T-helper 2 cell treated with Interferon-gamma antibody and Interleukin-4, amounts not matched to agents 5 μg/mL and 100 μg/mL, for 36 hours (primary cell): ENCODE data around the gene SCAMP1.
"Not testable (repeated sequence)": the region's sequence is repeated elsewhere in the genome, so short reads cannot be mapped to it uniquely, and the experiment has no call there.

Source experiments
- DNase-seq: peaks from one replicate; pipeline ENCODE4 v3.0.0; 2021; ENCODE audit warnings: low spot score
- H3K27ac Mint-ChIP-seq: one replicate; pipeline ENCODE4 v1.8.0; 2021; ENCODE audit warnings: mild to moderate bottlenecking, mixed read lengths
- H3K27me3 Mint-ChIP-seq: one replicate; pipeline ENCODE4 v1.8.0; 2021; ENCODE audit warnings: low read depth, mixed read lengths
- H3K36me3 Mint-ChIP-seq: one replicate; pipeline ENCODE4 v1.8.0; 2021; ENCODE audit warnings: low read depth, mixed read lengths
- H3K4me1 Mint-ChIP-seq: one replicate; pipeline ENCODE4 v1.8.0; 2021; ENCODE audit warnings: low read depth, mixed read lengths
- H3K4me3 Mint-ChIP-seq: one replicate; pipeline ENCODE4 v1.8.0; 2022; ENCODE audit warnings: mild to moderate bottlenecking, moderate library complexity, mixed read lengths
- H3K9me3 Mint-ChIP-seq: one replicate; pipeline ENCODE4 v1.8.0; 2021; ENCODE audit warnings: mixed read lengths

Gene SCAMP1

GRCh38 chr5:78376315-78376714 lies 15.9 kb downstream of the SCAMP1 start:
- no peak for DNase-seq
- H3K4me1 Mint-ChIP-seq = peaks cover 2% of the 10 kb centered on the region
- H3K27ac Mint-ChIP-seq = no peak overlapping the region
- H3K27me3 Mint-ChIP-seq = no peaks in the 10 kb centered on the region
- H3K36me3 Mint-ChIP-seq = no peaks in the 10 kb centered on the region
- no peak overlapping the region for H3K4me3 Mint-ChIP-seq
- H3K9me3 Mint-ChIP-seq = no peaks in the 10 kb centered on the region

GRCh38 chr5:78377056-78377717 lies 16.8 kb downstream of the SCAMP1 start:
- DNase-seq = no peak
- no peak overlapping the region for H3K4me3 Mint-ChIP-seq
- peaks cover 2% of the 10 kb centered on the region for H3K4me1 Mint-ChIP-seq
- no peak overlapping the region for H3K27ac Mint-ChIP-seq
- no peaks in the 10 kb centered on the region for H3K9me3 Mint-ChIP-seq
- H3K27me3 Mint-ChIP-seq = no peaks in the 10 kb centered on the region
- H3K36me3 Mint-ChIP-seq = no peaks in the 10 kb centered on the region

- Mint-ChIP-seq H3K4me1 (peaks cover 2% of the 10 kb centered on the region), H3K27ac (no peak overlapping the region), H3K4me3 (no peak overlapping the region), H3K9me3 (no peaks in the 10 kb centered on the region), H3K27me3 (no peaks in the 10 kb centered on the region), H3K36me3 (no peaks in the 10 kb centered on the region)
- DNase-seq = no peak
These were observed 17.3 kb downstream of the SCAMP1 start for GRCh38 chr5:78377718-78378105.

GRCh38 chr5:78387468-78388153 lies 27.2 kb downstream of the SCAMP1 start:
- H3K27me3 Mint-ChIP-seq = no peaks in the 10 kb centered on the region
- H3K4me1 Mint-ChIP-seq = peaks cover 2% of the 10 kb centered on the region
- no peak overlapping the region for H3K4me3 Mint-ChIP-seq
- H3K27ac Mint-ChIP-seq = no peak overlapping the region
- H3K9me3 Mint-ChIP-seq = peaks cover 42% of the 10 kb centered on the region
- no peak for DNase-seq
- H3K36me3 Mint-ChIP-seq = peaks cover 25% of the 10 kb centered on the region

GRCh38 chr5:78391357-78391756 lies 30.9 kb downstream of the SCAMP1 start:
- H3K27me3 Mint-ChIP-seq, H3K4me3 Mint-ChIP-seq, H3K27ac Mint-ChIP-seq, H3K4me1 Mint-ChIP-seq, DNase-seq: not testable (repeated sequence)
- Mint-ChIP-seq H3K36me3 (peaks cover 18% of the 10 kb centered on the region), H3K9me3 (peaks cover 24% of the 10 kb centered on the region)

GRCh38 chr5:78397831-78398230 lies 37.4 kb downstream of the SCAMP1 start:
- H3K4me1 Mint-ChIP-seq = no peaks in the 10 kb centered on the region
- H3K4me3 Mint-ChIP-seq = no peak overlapping the region
- DNase-seq = no peak
- H3K27ac Mint-ChIP-seq = no peak overlapping the region
- H3K9me3 Mint-ChIP-seq = peaks cover 7% of the 10 kb centered on the region
- H3K27me3 Mint-ChIP-seq = no peaks in the 10 kb centered on the region
- H3K36me3 Mint-ChIP-seq = peaks cover 9% of the 10 kb centered on the region

- Mint-ChIP-seq H3K4me3 (no peak overlapping the region), H3K27me3 (no peaks in the 10 kb centered on the region), H3K36me3 (peaks cover 8% of the 10 kb centered on the region), H3K9me3 (peaks cover 7% of the 10 kb centered on the region), H3K4me1 (no peaks in the 10 kb centered on the region), H3K27ac (no peak overlapping the region)
- DNase-seq = no peak
These were observed 38.7 kb downstream of the SCAMP1 start for GRCh38 chr5:78399116-78399515.

GRCh38 chr5:78404682-78405293 lies 44.4 kb downstream of the SCAMP1 start:
- H3K4me1 Mint-ChIP-seq = peaks cover 23% of the 10 kb centered on the region
- no peaks in the 10 kb centered on the region for H3K9me3 Mint-ChIP-seq
- H3K4me3 Mint-ChIP-seq = no peak overlapping the region
- no peak for DNase-seq
- peaks cover 7% of the 10 kb centered on the region for H3K36me3 Mint-ChIP-seq
- H3K27me3 Mint-ChIP-seq = no peaks in the 10 kb centered on the region
- H3K27ac Mint-ChIP-seq = no peak overlapping the region

- Mint-ChIP-seq H3K27me3 (no peaks in the 10 kb centered on the region), H3K27ac (no peak overlapping the region), H3K4me1 (peaks cover 23% of the 10 kb centered on the region), H3K4me3 (peak overlapping the region; percentile 4), H3K9me3 (no peaks in the 10 kb centered on the region), H3K36me3 (peaks cover 7% of the 10 kb centered on the region)
- DNase-seq = no peak
These were observed 45.7 kb downstream of the SCAMP1 start for GRCh38 chr5:78405829-78406750.

GRCh38 chr5:78407458-78407857 lies 47.0 kb downstream of the SCAMP1 start:
- Mint-ChIP-seq H3K9me3 (no peaks in the 10 kb centered on the region), H3K36me3 (peaks cover 5% of the 10 kb centered on the region), H3K4me1 (peaks cover 23% of the 10 kb centered on the region), H3K4me3 (no peak overlapping the region), H3K27ac (no peak overlapping the region), H3K27me3 (no peaks in the 10 kb centered on the region)
- no peak for DNase-seq

- H3K27ac Mint-ChIP-seq = no peak overlapping the region
- H3K4me1 Mint-ChIP-seq = peaks cover 5% of the 10 kb centered on the region
- no peaks in the 10 kb centered on the region for H3K9me3 Mint-ChIP-seq
- DNase-seq = no peak
- no peak overlapping the region for H3K4me3 Mint-ChIP-seq
- no peaks in the 10 kb centered on the region for H3K27me3 Mint-ChIP-seq
- peaks cover 3% of the 10 kb centered on the region for H3K36me3 Mint-ChIP-seq
These were observed 51.2 kb downstream of the SCAMP1 start for GRCh38 chr5:78411586-78411985.

GRCh38 chr5:78416677-78417425 lies 56.4 kb downstream of the SCAMP1 start:
- no peak overlapping the region for H3K27ac Mint-ChIP-seq
- no peak for DNase-seq
- no peaks in the 10 kb centered on the region for H3K27me3 Mint-ChIP-seq
- no peaks in the 10 kb centered on the region for H3K9me3 Mint-ChIP-seq
- peaks cover 17% of the 10 kb centered on the region for H3K36me3 Mint-ChIP-seq
- H3K4me3 Mint-ChIP-seq = no peak overlapping the region
- no peaks in the 10 kb centered on the region for H3K4me1 Mint-ChIP-seq

- Mint-ChIP-seq H3K9me3 (no peaks in the 10 kb centered on the region), H3K4me3 (no peak overlapping the region), H3K27me3 (no peaks in the 10 kb centered on the region), H3K27ac (no peak overlapping the region), H3K4me1 (no peaks in the 10 kb centered on the region), H3K36me3 (peaks cover 20% of the 10 kb centered on the region)
- DNase-seq = no peak
These were observed 59.0 kb downstream of the SCAMP1 start for GRCh38 chr5:78419396-78419795.
